ENCODE data around the gene CREBRF.

Gene CREBRF

GRCh38 chr5:173158366-173158765, 102.2 kb downstream of the CREBRF start:
- no peaks in the 10 kb centered on the region for H3K4me1 ChIP-seq (ENCODE audit: low read length)
- H3K27me3 ChIP-seq (ENCODE audit: low read depth, low read length): no peaks in the 10 kb centered on the region
- no peak overlapping the region for H3K4me3 ChIP-seq (ENCODE audit: low read length)
- no peak overlapping the region for H2AFZ ChIP-seq (ENCODE audit: low read depth, low read length)
- H3K27ac ChIP-seq (ENCODE audit: low read length): no peak overlapping the region
- TF ChIP-seq EZH2phosphoT487 (IDR thresholded peaks at IDR 0.05; ENCODE audit: low read depth): no peak
- TF ChIP-seq CTCF (IDR thresholded peaks at IDR 0.05; ENCODE audit: low read depth, low read length): no peak
- H3K9ac ChIP-seq (ENCODE audit: low read length): no peak overlapping the region
- H3K36me3 ChIP-seq (replicated peaks; ENCODE audit: low read depth, low read length): peaks cover 5% of the 10 kb centered on the region
- H4K20me1 ChIP-seq (ENCODE audit: insufficient read depth, low read length): no peaks in the 10 kb centered on the region
- no peak overlapping the region for H3K4me2 ChIP-seq (ENCODE audit: low read length)
- H3K79me2 ChIP-seq (ENCODE audit: low read length): no peaks in the 10 kb centered on the region
- H3K9me3 ChIP-seq (ENCODE audit: insufficient read depth, low read length): no peaks in the 10 kb centered on the region

GRCh38 chr5:173159256-173159655, 103.1 kb downstream of the CREBRF start:
- no peaks in the 10 kb centered on the region for H3K4me1 ChIP-seq (ENCODE audit: low read length)
- no peak overlapping the region for H3K27ac ChIP-seq (ENCODE audit: low read length)
- TF ChIP-seq EZH2phosphoT487 (IDR thresholded peaks at IDR 0.05; ENCODE audit: low read depth) (no peak), CTCF (IDR thresholded peaks at IDR 0.05; ENCODE audit: low read depth, low read length) (no peak)
- H3K79me2 ChIP-seq (ENCODE audit: low read length): no peaks in the 10 kb centered on the region
- no peak overlapping the region for H3K9ac ChIP-seq (ENCODE audit: low read length)
- no peak overlapping the region for H2AFZ ChIP-seq (ENCODE audit: low read depth, low read length)
- H3K4me3 ChIP-seq (ENCODE audit: low read length): no peak overlapping the region
- H3K9me3 ChIP-seq (ENCODE audit: insufficient read depth, low read length): no peaks in the 10 kb centered on the region
- peaks cover 5% of the 10 kb centered on the region for H3K36me3 ChIP-seq (replicated peaks; ENCODE audit: low read depth, low read length)
- no peak overlapping the region for H3K4me2 ChIP-seq (ENCODE audit: low read length)
- H3K27me3 ChIP-seq (ENCODE audit: low read depth, low read length): no peaks in the 10 kb centered on the region
- H4K20me1 ChIP-seq (ENCODE audit: insufficient read depth, low read length): no peaks in the 10 kb centered on the region

- Histone ChIP-seq H3K36me3 (replicated peaks; ENCODE audit: low read depth, low read length) (peaks cover 5% of the 10 kb centered on the region), H3K4me3 (ENCODE audit: low read length) (no peak overlapping the region), H3K27ac (ENCODE audit: low read length) (no peak overlapping the region), H3K27me3 (ENCODE audit: low read depth, low read length) (no peaks in the 10 kb centered on the region), H3K4me1 (ENCODE audit: low read length) (no peaks in the 10 kb centered on the region), H2AFZ (ENCODE audit: low read depth, low read length) (no peak overlapping the region), H4K20me1 (ENCODE audit: insufficient read depth, low read length) (no peaks in the 10 kb centered on the region), H3K4me2 (ENCODE audit: low read length) (no peak overlapping the region), H3K79me2 (ENCODE audit: low read length) (no peaks in the 10 kb centered on the region), H3K9me3 (ENCODE audit: insufficient read depth, low read length) (no peaks in the 10 kb centered on the region), H3K9ac (ENCODE audit: low read length) (no peak overlapping the region)
- TF ChIP-seq EZH2phosphoT487 (IDR thresholded peaks at IDR 0.05; ENCODE audit: low read depth) (no peak), CTCF (IDR thresholded peaks at IDR 0.05; ENCODE audit: low read depth, low read length) (no peak)
Observed at GRCh38 chr5:173161148-173161547, 105.0 kb downstream of the CREBRF start.

GRCh38 chr5:173163219-173163618, 107.1 kb downstream of the CREBRF start:
- Histone ChIP-seq H2AFZ (ENCODE audit: low read depth, low read length) (no peak overlapping the region), H3K4me2 (ENCODE audit: low read length) (no peak overlapping the region), H3K9ac (ENCODE audit: low read length) (no peak overlapping the region), H3K79me2 (ENCODE audit: low read length) (no peaks in the 10 kb centered on the region), H3K36me3 (replicated peaks; ENCODE audit: low read depth, low read length) (peaks cover 5% of the 10 kb centered on the region), H3K4me3 (ENCODE audit: low read length) (no peak overlapping the region), H4K20me1 (ENCODE audit: insufficient read depth, low read length) (no peaks in the 10 kb centered on the region), H3K9me3 (ENCODE audit: insufficient read depth, low read length) (no peaks in the 10 kb centered on the region), H3K27me3 (ENCODE audit: low read depth, low read length) (no peaks in the 10 kb centered on the region), H3K27ac (ENCODE audit: low read length) (no peak overlapping the region), H3K4me1 (ENCODE audit: low read length) (no peaks in the 10 kb centered on the region)
- no peak for TF ChIP-seq CTCF (IDR thresholded peaks at IDR 0.05; ENCODE audit: low read depth, low read length)
- TF ChIP-seq EZH2phosphoT487 (IDR thresholded peaks at IDR 0.05; ENCODE audit: low read depth): no peak

All from OCI-LY3 (cell line).